Fibroblast of lung (primary cell): ENCODE results near the gene C1QTNF4. TPM values are rescaled to one million over a fixed set of nuclear protein-coding genes. Genes with fewer than 3 reads are reported as not detected.

ENCODE experiments used
- DNase-seq, 2 donors: peaks; one replicate each; pipeline versions ENCODE4 v3.0.0 to v3.0.0-alpha.2; 2010; ENCODE audit warnings: low read depth in 2 of 2
- H2AFZ ChIP-seq: 2 replicates; pipeline ENCODE4 v1.5.1; 2012; ENCODE audit warnings: low read length, control low read depth, inconsistent platforms
- H3K27ac ChIP-seq: 2 replicates; pipeline ENCODE4 v1.5.1; 2011; ENCODE audit warnings: low read length, control low read depth; ENCODE audit not compliant: insufficient read depth
- H3K27me3 ChIP-seq: 2 replicates; pipeline ENCODE4 v1.5.1; 2011; ENCODE audit warnings: mild to moderate bottlenecking, low read length; ENCODE audit not compliant: control insufficient read depth, insufficient read depth
- H3K36me3 ChIP-seq: 2 replicates; pipeline ENCODE4 v1.5.1; 2011; ENCODE audit warnings: low read length; ENCODE audit not compliant: control insufficient read depth, insufficient read depth
- H3K4me1 ChIP-seq: 2 replicates; pipeline ENCODE4 v1.5.1; 2011; ENCODE audit warnings: low read length; ENCODE audit not compliant: control insufficient read depth, insufficient read depth; ENCODE audit errors: extremely low read depth
- H3K4me2 ChIP-seq: 2 replicates; pipeline ENCODE4 v1.5.1; 2011; ENCODE audit warnings: low read length, control low read depth; ENCODE audit not compliant: insufficient read depth; ENCODE audit errors: extremely low read depth
- H3K4me3 ChIP-seq, 4 experiments: fragments of 200-600 bp in 1 of 4; sonication (generic) in 1 of 4; replicated peaks in 1 of 4; 2 replicates each; pipeline ENCODE4 v1.5.1; 2011 to 2016; ENCODE audit warnings: low read length in 4 of 4, low read depth in 3 of 4, mild to moderate bottlenecking in 3 of 4, control low read depth in 2 of 4, inconsistent platforms in 1 of 4, mixed read lengths in 1 of 4; ENCODE audit not compliant: insufficient read depth in 1 of 4; ENCODE audit errors: control extremely low read depth in 1 of 4
- H3K79me2 ChIP-seq: 2 replicates; pipeline ENCODE4 v1.5.1; 2012; ENCODE audit warnings: mild to moderate bottlenecking, low read length, inconsistent platforms; ENCODE audit not compliant: control insufficient read depth, insufficient read depth
- H3K9ac ChIP-seq: 2 replicates; pipeline ENCODE4 v1.5.1; 2011; ENCODE audit warnings: mild to moderate bottlenecking, low read length, control low read depth; ENCODE audit not compliant: insufficient read depth
- H3K9me3 ChIP-seq: 2 replicates; pipeline ENCODE4 v1.5.1; 2012; ENCODE audit warnings: low read depth, low read length; ENCODE audit not compliant: control insufficient read depth, insufficient read depth
- H4K20me1 ChIP-seq: 2 replicates; pipeline ENCODE4 v1.5.1; 2011; ENCODE audit warnings: low read length; ENCODE audit not compliant: control insufficient read depth, insufficient read depth; ENCODE audit errors: extremely low read depth
- CTCF ChIP-seq, 2 donors: IDR thresholded peaks in 1 of 2; conservative IDR thresholded peaks in 1 of 2; 1 replicate in 1 of 2; 2 replicates in 1 of 2; pipeline ENCODE4 v1.5.1; 2011 to 2012; ENCODE audit warnings: low read length in 2 of 2, control low read depth in 1 of 2, inconsistent platforms in 1 of 2, low read depth in 1 of 2, mild to moderate bottlenecking in 1 of 2
- EZH2 ChIP-seq: IDR thresholded peaks from 2 replicates; pipeline ENCODE4 v1.5.1; 2012; ENCODE audit warnings: low read length, control low read depth, mild to moderate bottlenecking; ENCODE audit errors: missing control alignments
- polyA plus RNA-seq, 2 donors: library from polyadenylated mRNA; depleted of rRNA in 1 of 2; stranded (reverse) in 1 of 2; unstranded in 1 of 2; fragments of >200 nt; gene quantifications; 2 replicates each; pipeline ENCODE4 v1.2.1, GENCODE V29; 2011 to 2012; ENCODE audit warnings: missing spikeins in 1 of 2
- total RNA-seq: library from RNA; depleted of rRNA; stranded (reverse); fragments of >200 nt; gene quantifications from 2 replicates; pipeline ENCODE4 v1.2.1, GENCODE V29; 2014

The C1QTNF4 gene
- total and polyA plus RNA-seq, 2 donors (not counting 1 experiment from before 2014, with no cell fraction given): under 0.01 TPM; not detected in 1

GRCh38 chr11:47606731-47607130 lies 12.5 kb upstream of the C1QTNF4 start:
- Histone ChIP-seq H3K4me2 (peak overlapping the region; percentile 11), H3K27me3 (no peaks in the 10 kb centered on the region), H4K20me1 (no peaks in the 10 kb centered on the region), H3K36me3 (no peaks in the 10 kb centered on the region), H2AFZ (no peak overlapping the region), H3K9ac (no peak overlapping the region), H3K27ac (peak overlapping the region; percentile 4), H3K9me3 (no peaks in the 10 kb centered on the region), H3K79me2 (no peaks in the 10 kb centered on the region), H3K4me3 (no peak overlapping the region), H3K4me1 (peaks cover 13% of the 10 kb centered on the region)
- TF ChIP-seq EZH2: no peak
- TF ChIP-seq CTCF (conservative IDR thresholded peaks at IDR 0.05 in 1 of 2, IDR thresholded peaks at IDR 0.05 in 1 of 2; ENCODE audit: low read depth in 1 of 2, low read length in 2 of 2): no peak
- DNase-seq: peak in 1 of 2 donors; percentile 44

- Histone ChIP-seq H3K36me3 (no peaks in the 10 kb centered on the region), H2AFZ (no peak overlapping the region), H3K79me2 (no peaks in the 10 kb centered on the region), H3K9ac (no peak overlapping the region), H3K4me1 (peaks cover 13% of the 10 kb centered on the region), H3K27me3 (no peaks in the 10 kb centered on the region), H4K20me1 (no peaks in the 10 kb centered on the region), H3K9me3 (no peaks in the 10 kb centered on the region), H3K4me2 (no peak overlapping the region), H3K27ac (no peak overlapping the region), H3K4me3 (no peak overlapping the region)
- TF ChIP-seq EZH2 (no peak), CTCF (conservative IDR thresholded peaks at IDR 0.05 in 1 of 2, IDR thresholded peaks at IDR 0.05 in 1 of 2; ENCODE audit: low read depth in 1 of 2, low read length in 2 of 2) (no peak)
- DNase-seq: no peak
These were observed 11.7 kb upstream of the C1QTNF4 start for GRCh38 chr11:47605921-47606320.

GRCh38 chr11:47603295-47603694 lies 9.1 kb upstream of the C1QTNF4 start:
- Histone ChIP-seq H3K27ac (no peak overlapping the region), H4K20me1 (no peaks in the 10 kb centered on the region), H3K4me3 (no peak overlapping the region), H3K9me3 (no peaks in the 10 kb centered on the region), H3K4me2 (no peak overlapping the region), H3K4me1 (peaks cover 13% of the 10 kb centered on the region), H2AFZ (no peak overlapping the region), H3K9ac (no peak overlapping the region), H3K36me3 (no peaks in the 10 kb centered on the region), H3K79me2 (no peaks in the 10 kb centered on the region), H3K27me3 (no peaks in the 10 kb centered on the region)
- peak in 1 of 2 donors; percentile 62 for DNase-seq
- TF ChIP-seq EZH2 (no peak), CTCF (conservative IDR thresholded peaks at IDR 0.05 in 1 of 2, IDR thresholded peaks at IDR 0.05 in 1 of 2; ENCODE audit: low read depth in 1 of 2, low read length in 2 of 2) (no peak)
